NCI-H187 treated with DMSO at 0.1 percent for 48 hours (cell line): ENCODE data around the gene SLC4A8.
"Not testable (repeated sequence)": the region's sequence is repeated elsewhere in the genome, so short reads cannot be mapped to it uniquely, and the experiment has no call there.

Source experiments
- DNase-seq: peaks from one replicate; lab custom pipeline; 2025; lab: John Stamatoyannopoulos, UW

Gene SLC4A8

GRCh38 chr12:51482929-51483697 lies 58.5 kb downstream of the SLC4A8 start:
- DNase-seq, result no peak

DNA sequence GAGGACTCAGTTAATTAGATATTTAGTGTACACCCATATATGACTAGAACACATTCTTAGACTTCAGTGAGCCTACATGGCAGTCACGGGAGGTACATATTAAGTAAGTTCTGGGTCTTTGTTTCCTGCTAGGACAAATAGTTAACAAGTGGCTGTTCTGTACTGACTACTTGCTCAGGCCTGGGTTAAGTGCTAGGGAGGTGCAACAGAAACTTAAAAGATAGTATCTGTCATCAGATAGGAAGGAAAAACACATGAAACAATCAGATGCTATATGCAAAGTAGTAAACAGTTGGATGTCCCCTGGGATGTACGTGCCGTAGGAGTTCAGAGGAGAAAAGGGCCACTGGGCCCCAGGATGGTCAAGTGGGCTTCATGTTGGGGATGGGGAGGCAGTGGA lies 59.5 kb downstream of the SLC4A8 start:
- no peak for DNase-seq

- DNase-seq, result no peak
Observed at GRCh38 chr12:51488281-51488680, 63.6 kb downstream of the SLC4A8 start.

DNA sequence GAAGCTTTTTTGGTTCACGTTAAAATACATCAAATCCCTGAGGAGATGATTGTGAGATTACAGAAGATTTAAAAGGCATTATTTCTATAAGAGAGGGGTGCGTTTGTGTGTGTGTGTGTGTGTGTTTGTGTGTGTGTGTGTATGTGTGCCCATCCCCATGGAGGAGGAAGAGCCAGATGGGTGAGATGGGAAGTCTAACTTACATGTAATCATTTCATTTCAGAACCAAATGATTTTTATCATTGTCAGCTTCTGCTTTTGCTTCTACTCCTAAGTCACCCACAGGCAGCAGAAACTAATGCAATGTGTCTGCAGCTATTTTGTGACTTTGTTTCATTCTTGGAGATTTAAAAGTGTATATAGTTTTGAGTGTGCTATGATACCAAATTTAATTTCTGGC lies 68.7 kb downstream of the SLC4A8 start:
- no peak for DNase-seq

DNA sequence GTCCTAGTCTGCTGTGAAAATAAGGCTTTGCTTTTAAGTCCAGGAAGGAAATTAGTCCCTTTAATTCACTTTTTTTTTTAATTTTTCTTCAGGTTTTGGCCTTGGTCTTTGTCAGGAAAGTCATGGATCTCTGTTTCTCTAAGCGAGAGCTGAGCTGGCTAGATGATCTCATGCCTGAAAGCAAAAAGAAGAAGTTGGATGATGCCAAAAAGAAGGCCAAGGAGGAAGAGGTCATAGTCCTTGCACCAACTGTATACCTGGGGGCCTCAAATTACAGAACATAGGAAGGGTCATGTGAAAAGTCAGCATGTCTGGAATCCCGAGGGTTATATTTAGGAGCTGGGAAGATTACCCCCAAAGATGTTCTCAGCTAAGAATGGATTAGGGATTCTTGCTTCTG lies 72.3 kb downstream of the SLC4A8 start:
- no peak for DNase-seq

DNA sequence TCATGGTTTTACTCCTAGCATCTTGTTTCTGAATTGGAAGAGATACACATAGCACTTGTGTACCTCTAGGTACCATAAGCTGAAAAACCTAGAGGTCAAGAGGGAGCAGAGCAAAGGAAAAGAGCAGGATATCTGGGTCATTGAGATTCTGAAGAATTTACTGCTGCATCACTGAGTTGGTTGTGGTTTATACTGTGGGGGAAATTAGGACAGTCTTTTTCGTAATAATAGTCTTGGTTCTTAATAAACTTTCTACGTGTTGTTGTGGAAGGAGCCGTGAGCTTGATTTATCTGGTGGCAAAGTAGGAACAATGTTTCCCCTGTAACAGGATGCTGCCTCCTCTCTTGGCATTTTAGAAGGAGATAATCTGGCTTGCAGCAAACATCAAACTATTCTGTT lies 80.2 kb downstream of the SLC4A8 start:
- no peak for DNase-seq

DNA sequence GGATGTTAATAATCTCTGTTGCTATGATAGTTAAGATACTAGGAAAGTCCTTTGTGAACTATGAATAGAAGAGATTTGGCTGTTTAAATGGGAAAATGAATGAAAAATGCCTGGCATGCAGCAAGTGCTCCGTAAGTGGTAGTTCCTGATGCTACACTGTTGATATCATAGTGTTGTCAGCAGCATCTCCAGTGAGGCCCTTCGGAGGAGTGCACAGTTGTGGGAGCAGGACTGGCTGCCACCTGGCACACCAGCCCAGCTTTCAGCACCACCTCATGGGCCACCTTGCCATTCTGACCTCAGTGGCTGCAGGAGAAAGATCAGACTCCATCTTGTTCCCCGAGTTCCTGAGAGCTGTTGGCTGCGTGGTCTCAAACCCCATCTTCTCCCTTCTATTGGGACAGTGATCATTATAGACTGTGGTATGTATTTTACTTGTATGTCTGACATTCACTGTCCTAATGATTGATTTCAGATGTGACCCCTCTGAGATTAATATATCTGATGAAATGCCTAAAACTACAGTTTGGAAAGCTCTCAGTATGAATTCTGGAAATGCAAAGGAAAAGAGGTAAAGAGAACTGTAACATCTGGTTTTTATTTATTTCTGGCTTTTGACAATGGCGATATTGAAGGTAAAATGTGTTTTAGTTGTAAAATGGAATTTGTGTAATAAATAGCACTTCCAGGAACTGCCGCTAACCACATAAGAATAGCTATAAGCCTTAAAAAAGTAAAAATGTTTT lies 80.9 kb downstream of the SLC4A8 start:
- DNase-seq, result no peak

DNA sequence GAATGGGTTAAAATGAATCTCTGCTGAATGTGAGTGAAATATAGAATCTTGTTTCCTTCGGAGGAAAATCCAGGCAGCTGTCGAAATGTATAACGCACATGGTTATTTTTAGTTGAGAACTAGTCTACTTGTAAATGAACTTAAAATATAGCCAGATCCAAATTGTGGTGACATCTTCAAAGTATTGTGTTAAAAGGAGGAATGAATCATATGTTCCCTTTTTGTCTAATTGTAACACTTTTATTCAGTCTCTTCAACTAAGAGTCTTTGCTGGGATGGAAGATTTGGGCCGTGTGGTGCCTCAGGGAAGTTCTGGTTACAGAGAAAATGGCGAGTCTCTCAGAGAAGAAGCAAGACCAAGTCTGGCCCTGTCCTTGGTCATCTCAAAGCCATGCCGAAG lies 82.5 kb downstream of the SLC4A8 start:
- no peak for DNase-seq

GRCh38 chr12:51508285-51508684 lies 83.7 kb downstream of the SLC4A8 start:
- no peak for DNase-seq

- no peak for DNase-seq
Observed at GRCh38 chr12:51511546-51512260, 87.1 kb downstream of the SLC4A8 start.

- no peak for DNase-seq
Observed at GRCh38 chr12:51512438-51512837, 87.8 kb downstream of the SLC4A8 start.

DNA sequence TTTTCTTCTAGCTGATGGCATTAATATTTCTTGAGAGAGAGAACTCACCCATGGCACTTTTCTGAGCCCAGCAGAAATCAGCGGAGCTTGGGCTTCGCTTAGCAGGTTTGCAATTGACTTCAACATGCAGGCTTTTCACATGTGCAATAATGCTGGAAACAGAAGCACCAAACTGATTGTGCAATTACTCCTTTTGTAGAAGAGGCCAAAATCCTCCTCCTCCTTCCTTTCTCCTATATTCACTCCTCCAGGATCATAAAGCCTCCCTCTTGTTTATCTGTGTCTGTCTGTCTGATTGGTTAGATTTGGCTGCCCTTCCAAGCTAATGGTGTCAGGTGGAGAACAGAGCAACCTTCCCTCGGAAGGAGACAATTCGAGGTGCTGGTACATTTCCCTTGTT lies 90.4 kb downstream of the SLC4A8 start:
- not testable (repeated sequence) for DNase-seq

GRCh38 chr12:51517316-51517715 lies 92.7 kb downstream of the SLC4A8 start:
- no peak for DNase-seq

GRCh38 chr12:51517800-51518199 lies 93.2 kb downstream of the SLC4A8 start:
- no peak for DNase-seq

DNA sequence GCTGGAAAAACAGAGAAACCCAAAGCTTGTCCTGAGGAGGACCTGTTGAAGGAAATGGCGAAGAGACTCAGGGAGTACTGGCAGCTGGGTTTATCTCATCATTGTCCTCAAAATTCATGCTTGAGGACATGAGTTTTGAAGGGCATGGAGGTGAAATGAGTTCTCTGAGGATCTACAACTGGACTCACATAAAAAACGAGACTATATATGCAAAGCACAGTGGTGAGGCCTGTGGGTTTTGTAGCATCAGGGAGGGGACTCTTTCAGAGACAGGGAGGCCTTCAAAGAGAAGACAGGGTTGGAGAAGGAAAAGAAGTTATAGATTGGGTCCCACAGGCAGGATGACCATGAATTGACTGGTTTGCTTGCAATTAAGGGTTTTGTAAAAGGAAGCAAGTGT lies 95.1 kb downstream of the SLC4A8 start:
- no peak for DNase-seq

DNA sequence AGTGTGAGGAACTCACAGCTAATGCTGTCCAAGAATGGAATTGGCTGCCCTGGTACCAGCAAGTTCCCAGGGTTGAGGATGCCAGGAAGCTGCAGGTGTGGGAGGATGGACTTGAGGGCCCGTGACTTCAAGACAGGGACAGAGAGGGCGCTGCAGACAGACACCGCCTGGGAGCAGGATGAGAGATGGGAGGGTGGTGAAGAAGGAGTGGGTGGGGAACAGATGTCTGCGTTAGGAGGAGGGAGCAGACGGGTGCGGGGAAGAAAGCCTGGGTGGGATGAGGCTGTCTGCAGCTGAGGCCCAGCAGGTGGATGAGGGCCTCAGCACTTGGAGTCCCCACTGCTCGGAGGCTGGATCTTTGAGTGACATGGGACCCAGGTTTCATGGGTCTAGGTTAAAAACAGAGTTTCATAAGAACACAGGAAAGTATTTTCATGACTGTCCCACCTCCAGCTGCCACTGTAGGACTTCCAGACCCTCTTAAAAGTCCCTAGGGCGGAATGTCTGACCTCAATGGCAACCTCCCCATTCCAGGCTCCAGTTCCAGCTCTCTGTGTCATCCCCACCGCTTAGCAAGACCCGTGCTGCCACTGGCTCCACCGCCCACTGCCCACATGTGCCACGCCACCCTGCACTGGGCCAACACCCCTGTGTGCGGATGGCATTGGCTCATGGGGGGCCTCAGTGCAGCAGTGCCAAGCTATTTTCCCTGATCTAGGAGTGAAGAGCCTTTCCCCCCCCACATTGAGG lies 96.1 kb downstream of the SLC4A8 start:
- no peak for DNase-seq

- no peak for DNase-seq
Observed at GRCh38 chr12:51521554-51522276, 97.1 kb downstream of the SLC4A8 start.

DNA sequence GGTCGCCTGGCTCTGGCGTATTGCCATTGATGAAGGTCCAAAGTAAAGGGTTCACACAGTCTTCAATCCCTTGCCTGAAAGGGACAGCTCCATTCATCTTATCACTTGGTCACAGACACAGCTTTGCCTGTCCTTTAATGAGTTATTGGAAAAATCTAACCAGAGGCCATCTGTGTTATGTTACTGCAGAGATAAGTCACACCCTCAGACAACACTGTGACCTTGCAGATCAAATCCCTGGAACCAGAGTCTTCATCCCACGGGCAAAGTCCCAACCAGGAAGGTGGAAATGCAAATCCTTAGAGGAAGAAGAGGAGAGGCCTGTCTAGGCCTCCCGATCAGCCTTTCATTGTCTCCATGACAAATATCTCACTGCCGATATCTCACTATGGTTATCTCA lies 98.1 kb downstream of the SLC4A8 start:
- no peak for DNase-seq

DNA sequence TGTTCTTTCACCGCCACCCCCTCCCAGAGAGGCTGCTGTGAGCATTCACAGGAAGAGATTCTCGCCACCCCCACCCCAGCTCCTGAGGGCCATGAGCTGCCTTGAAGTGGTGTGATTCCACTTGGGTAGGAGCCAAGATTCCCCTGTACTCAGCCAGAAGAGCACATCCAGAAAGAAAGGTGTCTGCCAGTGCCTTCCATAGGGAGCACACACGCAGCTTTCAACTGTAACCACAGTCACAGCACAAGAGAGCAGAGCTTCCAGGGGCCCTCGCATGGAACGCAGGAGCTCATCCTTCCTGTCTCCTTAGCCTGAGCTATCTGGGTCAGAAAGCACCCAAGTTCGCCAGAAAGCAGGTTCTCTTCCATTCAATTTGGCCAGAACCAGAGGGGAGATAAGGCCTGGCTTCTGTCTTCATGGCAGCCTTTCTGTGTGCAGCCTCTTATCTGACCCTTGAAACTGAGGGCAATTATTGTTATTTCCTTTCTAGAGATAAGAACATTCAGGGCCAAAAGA lies 99.8 kb downstream of the SLC4A8 start:
- DNase-seq, result peak; percentile 9

- DNase-seq, result no peak
Observed at GRCh38 chr12:51525518-51525917, 100.9 kb downstream of the SLC4A8 start.

DNA sequence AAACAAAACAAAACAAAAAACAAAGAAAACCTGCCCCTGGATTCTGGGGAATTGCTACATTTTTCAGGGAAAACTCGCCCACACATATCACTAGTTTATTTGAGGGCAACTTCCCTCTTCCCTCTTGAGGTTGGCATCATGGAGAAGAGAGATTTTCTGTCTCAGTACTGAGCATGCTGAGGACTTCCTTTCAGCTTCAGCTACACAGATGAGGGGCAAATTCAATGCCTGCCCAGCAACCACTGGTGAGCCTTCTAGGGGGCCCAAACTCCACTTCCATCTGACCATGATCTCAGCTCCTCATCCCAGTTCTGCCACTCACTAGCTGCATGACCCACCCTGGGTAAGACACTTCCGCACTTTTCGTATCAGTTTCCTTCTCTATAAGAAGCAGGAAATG lies 103.3 kb downstream of the SLC4A8 start:
- no peak for DNase-seq
